ENCODE measurements around the gene SRSF1.

GRCh38 chr17:58010067-58010799 lies 3.2 kb upstream of the SRSF1 start:
- TF ChIP-seq, protein P1, sequence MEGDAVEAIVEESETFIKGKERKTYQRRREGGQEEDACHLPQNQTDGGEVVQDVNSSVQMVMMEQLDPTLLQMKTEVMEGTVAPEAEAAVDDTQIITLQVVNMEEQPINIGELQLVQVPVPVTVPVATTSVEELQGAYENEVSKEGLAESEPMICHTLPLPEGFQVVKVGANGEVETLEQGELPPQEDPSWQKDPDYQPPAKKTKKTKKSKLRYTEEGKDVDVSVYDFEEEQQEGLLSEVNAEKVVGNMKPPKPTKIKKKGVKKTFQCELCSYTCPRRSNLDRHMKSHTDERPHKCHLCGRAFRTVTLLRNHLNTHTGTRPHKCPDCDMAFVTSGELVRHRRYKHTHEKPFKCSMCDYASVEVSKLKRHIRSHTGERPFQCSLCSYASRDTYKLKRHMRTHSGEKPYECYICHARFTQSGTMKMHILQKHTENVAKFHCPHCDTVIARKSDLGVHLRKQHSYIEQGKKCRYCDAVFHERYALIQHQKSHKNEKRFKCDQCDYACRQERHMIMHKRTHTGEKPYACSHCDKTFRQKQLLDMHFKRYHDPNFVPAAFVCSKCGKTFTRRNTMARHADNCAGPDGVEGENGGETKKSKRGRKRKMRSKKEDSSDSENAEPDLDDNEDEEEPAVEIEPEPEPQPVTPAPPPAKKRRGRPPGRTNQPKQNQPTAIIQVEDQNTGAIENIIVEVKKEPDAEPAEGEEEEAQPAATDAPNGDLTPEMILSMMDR (IDR thresholded peaks at IDR 0.05; ENCODE audit: low read depth, low read length) = no peak
- TF ChIP-seq EZH2phosphoT487 (IDR thresholded peaks at IDR 0.05; ENCODE audit: low read depth) = no peak
